Measurements from ENCODE around the gene KCTD21. TPM values are rescaled to one million over a fixed set of nuclear protein-coding genes. Genes with fewer than 3 reads are reported as not detected.

KCTD21 gene
- total RNA-seq, 1 experiment from 2014 or later: 1.8 TPM

GRCh38 chr11:78170413-78170812, 18.0 kb downstream of the KCTD21 start:
- DNase-seq: no peak
- Histone ChIP-seq H3K4me1 (ENCODE audit: low read length) (no peaks in the 10 kb centered on the region), H3K27ac (ENCODE audit: low read length) (no peak overlapping the region), H3K9me3 (ENCODE audit: low read length) (no peaks in the 10 kb centered on the region), H3K4me3 (ENCODE audit: low read length) (no peak overlapping the region), H3K4me2 (ENCODE audit: low read depth, low read length, poor library complexity, severe bottlenecking) (no peak overlapping the region), H3K79me2 (ENCODE audit: low read length) (no peaks in the 10 kb centered on the region), H3K9ac (ENCODE audit: low read length) (no peak overlapping the region), H3K36me3 (ENCODE audit: insufficient read depth, low read length) (no peaks in the 10 kb centered on the region), H3K9me2 (replicated peaks; ENCODE audit: insufficient read depth, low read length) (no peaks in the 10 kb centered on the region), H2AFZ (ENCODE audit: low read length) (no peak overlapping the region), H3K27me3 (ENCODE audit: low read length) (no peaks in the 10 kb centered on the region), H4K20me1 (ENCODE audit: insufficient read depth, low read depth, low read length) (no peaks in the 10 kb centered on the region)

DNA sequence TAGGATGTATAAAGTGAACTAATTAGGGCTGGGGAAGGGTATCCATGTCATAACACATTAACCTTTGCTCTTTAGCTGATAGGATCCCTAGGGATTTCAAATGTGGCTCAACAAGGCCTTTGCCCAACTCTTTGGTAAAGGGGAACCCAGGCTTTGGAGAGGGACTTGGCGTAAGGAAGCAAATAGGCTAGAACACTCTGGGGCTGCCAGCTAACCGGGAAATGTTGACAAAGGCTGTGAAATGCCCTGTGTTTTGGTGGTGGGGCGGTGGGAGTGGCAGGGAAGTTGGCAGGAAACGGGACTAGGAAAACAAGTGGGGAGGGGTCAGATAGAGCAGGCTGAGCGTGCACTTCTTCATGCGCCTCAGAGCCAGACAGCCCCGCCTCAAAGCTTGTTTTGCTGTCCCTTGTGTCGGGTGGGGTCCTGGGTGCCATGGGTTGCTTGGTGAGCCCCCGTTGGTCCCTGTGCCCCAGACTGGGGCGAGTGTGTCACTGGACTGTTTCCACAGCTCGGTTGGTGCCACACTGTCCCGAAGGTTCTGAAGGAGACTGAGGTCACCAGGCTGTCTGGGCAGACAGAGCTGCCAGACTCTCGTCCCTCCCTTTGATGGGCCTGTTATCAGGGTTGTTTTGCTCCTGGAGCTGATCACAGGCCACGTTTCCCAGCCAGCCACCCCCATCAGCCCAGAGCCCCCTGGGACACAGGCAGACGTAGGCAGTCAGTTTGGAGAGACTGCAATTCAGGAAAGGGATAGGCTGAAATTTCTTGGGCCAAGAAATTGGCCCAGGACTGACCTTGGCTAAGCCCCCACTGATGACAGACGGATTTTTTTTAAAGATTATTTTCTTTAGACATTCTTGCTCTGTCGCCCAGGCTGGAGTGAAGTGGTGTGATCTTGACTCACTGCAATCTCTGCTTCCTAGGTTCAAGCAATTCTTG, 19.6 kb downstream of the KCTD21 start:
- H3K27me3 ChIP-seq (ENCODE audit: low read length): no peaks in the 10 kb centered on the region
- DNase-seq: no peak
- no peaks in the 10 kb centered on the region for H3K4me1 ChIP-seq (ENCODE audit: low read length)
- H3K9ac ChIP-seq (ENCODE audit: low read length): no peak overlapping the region
- H3K4me3 ChIP-seq (ENCODE audit: low read length): no peak overlapping the region
- H3K4me2 ChIP-seq (ENCODE audit: low read depth, low read length, poor library complexity, severe bottlenecking): no peak overlapping the region
- H3K36me3 ChIP-seq (ENCODE audit: insufficient read depth, low read length): no peaks in the 10 kb centered on the region
- H3K27ac ChIP-seq (ENCODE audit: low read length): no peak overlapping the region
- no peaks in the 10 kb centered on the region for H4K20me1 ChIP-seq (ENCODE audit: insufficient read depth, low read depth, low read length)
- no peaks in the 10 kb centered on the region for H3K79me2 ChIP-seq (ENCODE audit: low read length)
- H2AFZ ChIP-seq (ENCODE audit: low read length): no peak overlapping the region
- H3K9me3 ChIP-seq (ENCODE audit: low read length): no peaks in the 10 kb centered on the region
- H3K9me2 ChIP-seq (replicated peaks; ENCODE audit: insufficient read depth, low read length): no peaks in the 10 kb centered on the region

GRCh38 chr11:78166855-78167469, 21.5 kb downstream of the KCTD21 start:
- H2AFZ ChIP-seq (ENCODE audit: low read length): no peak overlapping the region
- H3K9ac ChIP-seq (ENCODE audit: low read length): no peak overlapping the region
- no peak overlapping the region for H3K27ac ChIP-seq (ENCODE audit: low read length)

GRCh38 chr11:78164471-78164870, 24.0 kb downstream of the KCTD21 start:
- Histone ChIP-seq H3K36me3 (ENCODE audit: insufficient read depth, low read length) (no peaks in the 10 kb centered on the region), H2AFZ (ENCODE audit: low read length) (no peak overlapping the region), H4K20me1 (ENCODE audit: insufficient read depth, low read depth, low read length) (no peaks in the 10 kb centered on the region), H3K27ac (ENCODE audit: low read length) (no peak overlapping the region), H3K4me2 (ENCODE audit: low read depth, low read length, poor library complexity, severe bottlenecking) (no peak overlapping the region), H3K9ac (ENCODE audit: low read length) (no peak overlapping the region), H3K4me1 (ENCODE audit: low read length) (no peaks in the 10 kb centered on the region), H3K79me2 (ENCODE audit: low read length) (no peaks in the 10 kb centered on the region), H3K9me3 (ENCODE audit: low read length) (no peaks in the 10 kb centered on the region), H3K9me2 (replicated peaks; ENCODE audit: insufficient read depth, low read length) (no peaks in the 10 kb centered on the region), H3K27me3 (ENCODE audit: low read length) (no peaks in the 10 kb centered on the region), H3K4me3 (ENCODE audit: low read length) (no peak overlapping the region)
- DNase-seq: no peak

More at GRCh38 chr11:78166855-78167469, 21.5 kb downstream of the KCTD21 start:
- no peaks in the 10 kb centered on the region for H3K79me2 ChIP-seq (ENCODE audit: low read length)
- H3K4me1 ChIP-seq (ENCODE audit: low read length): no peaks in the 10 kb centered on the region
- no peaks in the 10 kb centered on the region for H4K20me1 ChIP-seq (ENCODE audit: insufficient read depth, low read depth, low read length)
- no peaks in the 10 kb centered on the region for H3K27me3 ChIP-seq (ENCODE audit: low read length)
- DNase-seq: no peak
- H3K4me2 ChIP-seq (ENCODE audit: low read depth, low read length, poor library complexity, severe bottlenecking): no peak overlapping the region
- no peaks in the 10 kb centered on the region for H3K36me3 ChIP-seq (ENCODE audit: insufficient read depth, low read length)
- no peaks in the 10 kb centered on the region for H3K9me2 ChIP-seq (replicated peaks; ENCODE audit: insufficient read depth, low read length)
- no peaks in the 10 kb centered on the region for H3K9me3 ChIP-seq (ENCODE audit: low read length)
- no peak overlapping the region for H3K4me3 ChIP-seq (ENCODE audit: low read length)

DNA sequence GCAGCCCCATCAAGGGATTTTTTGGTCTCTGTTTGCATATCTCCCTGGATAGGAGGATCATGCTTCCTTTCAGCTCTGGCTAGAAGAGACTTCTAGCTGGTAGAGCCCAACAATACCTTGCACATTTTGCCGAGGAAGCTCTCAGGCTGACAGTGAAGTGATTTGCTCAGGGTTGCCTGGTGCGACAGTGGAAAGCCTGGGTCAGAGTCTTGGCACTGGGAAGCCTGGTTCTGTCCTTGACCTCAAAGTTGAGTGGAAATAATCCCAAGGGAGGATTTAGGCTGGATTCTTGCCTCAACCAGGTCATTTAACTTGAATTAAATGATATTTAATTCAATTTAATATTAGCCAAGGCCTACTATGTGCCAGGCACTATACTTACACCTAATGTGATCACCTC, 24.6 kb downstream of the KCTD21 start:
- no peaks in the 10 kb centered on the region for H3K36me3 ChIP-seq (ENCODE audit: insufficient read depth, low read length)
- no peak overlapping the region for H3K27ac ChIP-seq (ENCODE audit: low read length)
- H3K9ac ChIP-seq (ENCODE audit: low read length): no peak overlapping the region
- H3K4me3 ChIP-seq (ENCODE audit: low read length): no peak overlapping the region
- no peaks in the 10 kb centered on the region for H3K27me3 ChIP-seq (ENCODE audit: low read length)
- H3K4me1 ChIP-seq (ENCODE audit: low read length): no peaks in the 10 kb centered on the region
- H3K4me2 ChIP-seq (ENCODE audit: low read depth, low read length, poor library complexity, severe bottlenecking): no peak overlapping the region
- no peaks in the 10 kb centered on the region for H3K9me2 ChIP-seq (replicated peaks; ENCODE audit: insufficient read depth, low read length)
- H2AFZ ChIP-seq (ENCODE audit: low read length): no peak overlapping the region
- H3K79me2 ChIP-seq (ENCODE audit: low read length): no peaks in the 10 kb centered on the region
- H3K9me3 ChIP-seq (ENCODE audit: low read length): no peaks in the 10 kb centered on the region
- H4K20me1 ChIP-seq (ENCODE audit: insufficient read depth, low read depth, low read length): no peaks in the 10 kb centered on the region
- no peak for DNase-seq

DNA sequence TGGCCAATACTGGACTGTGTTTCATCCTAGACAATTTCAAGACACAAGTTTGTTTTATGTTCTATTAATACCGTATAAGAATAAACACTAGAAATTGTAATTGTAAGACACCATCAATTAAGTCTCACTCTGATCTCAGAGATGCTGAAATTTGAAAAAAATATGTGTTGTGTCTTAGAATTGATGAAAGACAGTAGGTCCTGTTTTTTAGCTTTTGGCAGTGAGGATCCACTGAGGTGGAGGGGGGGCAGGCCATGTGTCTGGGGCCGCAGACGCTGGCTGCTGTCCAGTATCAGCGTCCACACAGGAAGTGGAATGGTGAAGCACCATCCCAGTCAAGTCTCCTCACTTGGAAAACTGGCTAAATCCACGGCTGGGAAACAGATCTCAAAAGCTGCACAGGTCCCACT, 26.5 kb downstream of the KCTD21 start:
- no peak overlapping the region for H3K4me3 ChIP-seq (ENCODE audit: low read length)
- no peaks in the 10 kb centered on the region for H3K9me3 ChIP-seq (ENCODE audit: low read length)
- H3K9ac ChIP-seq (ENCODE audit: low read length): no peak overlapping the region
- no peak overlapping the region for H3K4me2 ChIP-seq (ENCODE audit: low read depth, low read length, poor library complexity, severe bottlenecking)
- no peak for DNase-seq
- H3K4me1 ChIP-seq (ENCODE audit: low read length): no peaks in the 10 kb centered on the region
- no peak overlapping the region for H2AFZ ChIP-seq (ENCODE audit: low read length)
- no peaks in the 10 kb centered on the region for H3K9me2 ChIP-seq (replicated peaks; ENCODE audit: insufficient read depth, low read length)
- H3K27me3 ChIP-seq (ENCODE audit: low read length): no peaks in the 10 kb centered on the region
- no peak overlapping the region for H3K27ac ChIP-seq (ENCODE audit: low read length)
- no peaks in the 10 kb centered on the region for H3K36me3 ChIP-seq (ENCODE audit: insufficient read depth, low read length)
- no peaks in the 10 kb centered on the region for H4K20me1 ChIP-seq (ENCODE audit: insufficient read depth, low read depth, low read length)
- H3K79me2 ChIP-seq (ENCODE audit: low read length): no peaks in the 10 kb centered on the region

GRCh38 chr11:78161346-78161745, 27.1 kb downstream of the KCTD21 start:
- H3K4me2 ChIP-seq (ENCODE audit: low read depth, low read length, poor library complexity, severe bottlenecking): no peak overlapping the region
- no peaks in the 10 kb centered on the region for H3K9me2 ChIP-seq (replicated peaks; ENCODE audit: insufficient read depth, low read length)
- no peak overlapping the region for H3K4me3 ChIP-seq (ENCODE audit: low read length)
- no peaks in the 10 kb centered on the region for H3K27me3 ChIP-seq (ENCODE audit: low read length)
- H3K9me3 ChIP-seq (ENCODE audit: low read length): no peaks in the 10 kb centered on the region
- H2AFZ ChIP-seq (ENCODE audit: low read length): no peak overlapping the region
- no peaks in the 10 kb centered on the region for H3K4me1 ChIP-seq (ENCODE audit: low read length)
- H3K36me3 ChIP-seq (ENCODE audit: insufficient read depth, low read length): no peaks in the 10 kb centered on the region
- no peak for DNase-seq
- H3K79me2 ChIP-seq (ENCODE audit: low read length): no peaks in the 10 kb centered on the region
- no peak overlapping the region for H3K27ac ChIP-seq (ENCODE audit: low read length)
- H3K9ac ChIP-seq (ENCODE audit: low read length): no peak overlapping the region
- no peaks in the 10 kb centered on the region for H4K20me1 ChIP-seq (ENCODE audit: insufficient read depth, low read depth, low read length)

GRCh38 chr11:78160557-78160956, 27.9 kb downstream of the KCTD21 start:
- H3K79me2 ChIP-seq (ENCODE audit: low read length): no peaks in the 10 kb centered on the region
- no peaks in the 10 kb centered on the region for H3K9me3 ChIP-seq (ENCODE audit: low read length)
- H3K36me3 ChIP-seq (ENCODE audit: insufficient read depth, low read length): no peaks in the 10 kb centered on the region
- H4K20me1 ChIP-seq (ENCODE audit: insufficient read depth, low read depth, low read length): no peaks in the 10 kb centered on the region
- H3K9me2 ChIP-seq (replicated peaks; ENCODE audit: insufficient read depth, low read length): no peaks in the 10 kb centered on the region
- no peak overlapping the region for H2AFZ ChIP-seq (ENCODE audit: low read length)
- no peaks in the 10 kb centered on the region for H3K27me3 ChIP-seq (ENCODE audit: low read length)
- H3K4me2 ChIP-seq (ENCODE audit: low read depth, low read length, poor library complexity, severe bottlenecking): no peak overlapping the region
- DNase-seq: no peak
- no peaks in the 10 kb centered on the region for H3K4me1 ChIP-seq (ENCODE audit: low read length)
- H3K27ac ChIP-seq (ENCODE audit: low read length): no peak overlapping the region
- H3K4me3 ChIP-seq (ENCODE audit: low read length): no peak overlapping the region
- no peak overlapping the region for H3K9ac ChIP-seq (ENCODE audit: low read length)
